DND-41 (cell line): ENCODE data around the gene ERGIC3.

Experiments
- EZH2 ChIP-seq: IDR thresholded peaks from 3 replicates; pipeline ENCODE4 v1.6.1; 2012; ENCODE audit warnings: borderline replicate concordance, low read depth, mild to moderate bottlenecking, moderate library complexity, low read length, inconsistent platforms; ENCODE audit not compliant: severe bottlenecking
- TF ChIP-seq, protein P1 (sequence below): IDR thresholded peaks from 2 replicates; pipeline ENCODE4 v1.5.1; 2012; ENCODE audit warnings: borderline replicate concordance, low read length, moderate library complexity, mild to moderate bottlenecking; ENCODE audit not compliant: poor library complexity, severe bottlenecking; ENCODE audit errors: extremely low read depth

DNA sequence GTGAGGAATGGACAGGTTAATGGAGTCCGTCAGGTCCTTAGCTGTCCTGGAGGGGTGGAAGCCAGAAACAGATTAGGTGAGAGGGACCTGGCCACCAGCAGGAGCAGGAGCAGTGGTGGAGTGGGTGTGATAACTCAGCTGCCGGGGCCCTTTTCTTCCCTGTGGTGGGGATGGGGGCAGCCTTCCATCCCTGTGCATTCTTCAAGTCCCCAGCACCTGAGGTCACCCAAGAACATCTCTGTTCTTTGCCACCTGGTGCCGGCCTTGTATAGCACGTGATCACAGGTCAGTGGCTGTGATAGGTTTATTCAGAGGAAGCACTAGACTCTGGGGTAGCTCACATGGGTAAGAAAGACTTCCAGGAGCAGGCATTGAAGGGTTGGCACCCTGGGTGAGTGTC, 16.6 kb downstream of the ERGIC3 start:
- TF ChIP-seq, protein P1, sequence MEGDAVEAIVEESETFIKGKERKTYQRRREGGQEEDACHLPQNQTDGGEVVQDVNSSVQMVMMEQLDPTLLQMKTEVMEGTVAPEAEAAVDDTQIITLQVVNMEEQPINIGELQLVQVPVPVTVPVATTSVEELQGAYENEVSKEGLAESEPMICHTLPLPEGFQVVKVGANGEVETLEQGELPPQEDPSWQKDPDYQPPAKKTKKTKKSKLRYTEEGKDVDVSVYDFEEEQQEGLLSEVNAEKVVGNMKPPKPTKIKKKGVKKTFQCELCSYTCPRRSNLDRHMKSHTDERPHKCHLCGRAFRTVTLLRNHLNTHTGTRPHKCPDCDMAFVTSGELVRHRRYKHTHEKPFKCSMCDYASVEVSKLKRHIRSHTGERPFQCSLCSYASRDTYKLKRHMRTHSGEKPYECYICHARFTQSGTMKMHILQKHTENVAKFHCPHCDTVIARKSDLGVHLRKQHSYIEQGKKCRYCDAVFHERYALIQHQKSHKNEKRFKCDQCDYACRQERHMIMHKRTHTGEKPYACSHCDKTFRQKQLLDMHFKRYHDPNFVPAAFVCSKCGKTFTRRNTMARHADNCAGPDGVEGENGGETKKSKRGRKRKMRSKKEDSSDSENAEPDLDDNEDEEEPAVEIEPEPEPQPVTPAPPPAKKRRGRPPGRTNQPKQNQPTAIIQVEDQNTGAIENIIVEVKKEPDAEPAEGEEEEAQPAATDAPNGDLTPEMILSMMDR, result no peak
- TF ChIP-seq EZH2, result no peak
